HUDEP-2 (cell line): ENCODE results near the gene MTA2.
"Not testable (repeated sequence)": the region's sequence is repeated elsewhere in the genome, so short reads cannot be mapped to it uniquely, and the experiment has no call there.

Experiments
- DNase-seq, 76 experiments: peaks; one replicate each; lab custom pipeline; 2025; ENCODE audit not compliant: unreplicated experiment in 76 of 76; lab: John Stamatoyannopoulos, UW

Gene MTA2

DNA sequence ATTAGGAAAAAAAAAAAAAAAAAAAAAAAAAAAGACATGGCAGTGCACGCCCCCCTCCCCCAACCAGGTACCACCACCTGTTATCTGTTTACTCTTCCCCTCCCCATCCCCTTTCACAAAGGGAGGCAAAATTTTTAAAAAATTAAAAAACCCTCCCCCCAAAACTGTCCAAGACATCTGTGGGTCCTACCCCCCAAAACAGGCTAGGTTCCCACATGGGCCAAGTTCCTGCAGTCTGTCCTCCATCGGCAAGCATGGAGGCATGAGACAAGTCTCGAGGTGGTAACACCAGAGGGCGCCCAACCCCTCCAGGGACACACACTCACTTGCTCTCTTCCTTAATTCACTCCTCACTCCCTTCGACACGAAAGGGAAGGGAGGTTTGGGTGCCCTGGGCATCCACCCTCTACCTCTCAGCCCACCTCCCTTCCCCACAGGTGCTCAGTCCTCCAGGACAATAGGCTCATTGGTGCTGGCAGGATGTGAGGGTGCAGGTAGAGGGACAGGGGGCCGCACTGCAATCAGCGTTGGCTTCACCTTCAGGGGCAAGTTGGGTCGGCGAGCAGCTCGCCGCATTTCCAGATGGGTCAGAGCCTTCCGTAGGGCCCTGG, 8.1 kb downstream of the MTA2 start:
- peak in 70 of 76 experiments; percentile 23 to 87 (median 70) for DNase-seq

DNA sequence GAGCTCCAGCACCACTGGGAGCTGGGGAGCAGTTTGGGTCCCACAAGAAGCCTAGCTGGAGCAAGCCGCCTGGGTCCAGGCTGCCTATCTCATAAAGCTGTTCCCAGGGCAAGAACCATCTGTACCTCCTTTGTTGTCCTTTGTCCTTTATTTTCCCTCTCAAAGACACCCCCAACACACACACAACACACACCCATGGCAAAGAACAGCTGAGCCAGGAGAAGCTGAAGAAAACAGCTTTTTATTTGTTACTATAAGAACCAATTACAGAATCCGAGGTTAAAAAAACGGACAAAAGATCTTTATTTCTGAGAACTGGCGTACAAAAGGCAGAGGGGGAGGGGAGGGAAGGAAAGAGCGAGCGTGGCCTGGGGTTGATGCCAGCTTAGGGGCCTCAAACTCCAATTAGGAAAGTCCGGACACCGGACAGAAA, 8.7 kb downstream of the MTA2 start:
- no peak for DNase-seq

DNA sequence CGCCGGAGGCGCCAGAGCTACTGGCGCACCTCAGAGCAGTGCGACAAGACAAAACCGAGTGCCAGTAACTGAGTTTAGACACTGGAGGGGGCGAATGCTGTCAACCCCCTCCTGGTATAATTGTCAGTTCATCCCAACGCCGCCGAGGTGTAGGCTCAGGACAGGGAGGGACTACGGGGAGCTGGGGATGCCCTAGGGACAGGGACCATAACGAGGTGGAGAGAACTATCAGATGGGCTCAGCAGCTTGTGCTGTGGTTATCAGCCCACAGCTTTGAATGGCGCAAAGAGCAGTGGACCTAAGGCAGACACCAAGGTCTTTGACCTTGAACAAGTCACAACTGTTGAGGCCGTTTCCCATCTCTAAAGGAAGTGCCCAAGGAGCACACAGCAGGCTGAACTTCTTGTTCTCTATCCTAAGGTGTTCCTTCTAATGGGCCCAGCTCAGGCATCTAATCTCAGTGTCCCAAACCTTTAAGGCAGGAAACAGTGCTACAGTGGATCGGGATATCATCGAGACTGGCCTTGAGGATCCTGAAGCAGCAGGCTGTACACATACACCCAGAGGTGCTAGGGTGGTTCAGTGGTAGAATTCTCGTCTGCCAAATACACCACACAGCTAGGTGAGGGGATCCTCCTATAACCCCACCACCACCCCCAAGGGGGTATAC, 9.4 kb downstream of the MTA2 start:
- DNase-seq = peak in 39 of 76 experiments; percentile 14 to 70 (median 53)

DNA sequence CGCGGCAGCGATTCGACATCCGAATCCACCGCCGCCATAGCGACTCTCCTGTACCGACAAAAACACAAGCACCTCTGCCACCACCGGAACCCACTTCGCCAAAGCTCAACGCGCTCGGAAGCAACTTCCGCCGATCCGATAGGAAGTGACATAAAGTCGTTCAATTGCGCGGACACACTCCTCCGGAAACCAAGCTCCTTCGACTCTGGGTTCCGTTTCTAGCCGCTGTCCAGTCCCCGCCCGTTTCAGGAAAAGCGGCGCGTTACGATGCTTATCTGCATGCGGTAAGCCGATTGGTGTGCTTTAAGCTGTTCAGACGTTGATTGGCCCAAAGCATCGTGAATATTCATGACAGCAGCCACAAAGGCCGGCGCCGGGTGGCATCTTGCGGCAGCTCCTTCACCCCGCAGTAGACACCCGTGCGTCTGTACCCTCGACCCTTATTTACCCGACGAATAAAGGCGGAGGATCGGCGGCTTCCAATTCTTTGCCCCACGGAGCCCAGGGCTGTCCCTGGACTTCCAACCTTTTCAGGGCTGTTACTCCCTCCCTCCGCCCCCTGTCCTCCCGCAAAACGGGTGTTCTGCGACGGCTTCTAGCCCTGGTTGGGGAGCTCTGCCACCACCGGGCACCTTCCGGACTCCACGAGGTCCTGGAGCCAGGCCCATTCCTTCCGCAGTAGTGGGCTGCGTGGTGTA, 10.1 kb downstream of the MTA2 start, which contains the start of gene TUT1:
Gene TUT1, minus strand, starts transcription at position 76 of the 698 bp plus-strand sequence. Its CDS starts 38 bp downstream, at position 38.
- peak in 75 of 76 experiments; percentile 79 to 99 (median 96) for DNase-seq

DNA sequence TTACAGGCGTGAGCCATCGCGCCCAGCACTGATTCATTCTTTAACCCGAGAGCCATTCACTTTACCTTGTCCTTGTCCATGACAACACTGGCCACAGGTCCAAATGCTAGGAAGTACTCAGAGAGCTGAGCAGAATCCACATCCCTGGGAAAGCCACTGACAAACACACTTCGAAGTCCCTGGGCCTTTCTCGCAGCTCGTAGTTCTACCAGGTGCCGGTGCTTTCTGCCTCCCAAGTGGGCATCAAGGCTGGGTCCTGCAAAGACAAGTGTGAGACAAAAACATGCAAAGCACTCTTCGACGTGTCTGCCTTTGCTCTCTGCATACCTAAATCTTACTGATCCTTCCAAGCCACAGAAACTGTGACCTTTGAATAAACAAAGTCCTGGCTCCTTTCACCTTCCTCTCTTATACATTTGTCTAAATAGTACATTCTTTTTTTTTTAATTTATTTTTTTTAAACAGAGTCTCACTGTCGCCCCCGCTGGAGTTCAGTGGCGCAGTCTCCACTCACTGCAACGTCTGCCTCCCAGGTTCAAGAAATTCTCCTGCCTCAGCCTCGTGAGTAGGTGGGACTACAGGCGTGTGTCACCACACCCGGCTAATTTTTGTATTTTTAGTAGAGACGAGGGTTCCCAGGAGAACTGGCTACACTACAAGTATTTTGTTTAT, 12.6 kb downstream of the MTA2 start:
- peak in 19 of 76 experiments; percentile 1 to 48 (median 16) for DNase-seq

DNA sequence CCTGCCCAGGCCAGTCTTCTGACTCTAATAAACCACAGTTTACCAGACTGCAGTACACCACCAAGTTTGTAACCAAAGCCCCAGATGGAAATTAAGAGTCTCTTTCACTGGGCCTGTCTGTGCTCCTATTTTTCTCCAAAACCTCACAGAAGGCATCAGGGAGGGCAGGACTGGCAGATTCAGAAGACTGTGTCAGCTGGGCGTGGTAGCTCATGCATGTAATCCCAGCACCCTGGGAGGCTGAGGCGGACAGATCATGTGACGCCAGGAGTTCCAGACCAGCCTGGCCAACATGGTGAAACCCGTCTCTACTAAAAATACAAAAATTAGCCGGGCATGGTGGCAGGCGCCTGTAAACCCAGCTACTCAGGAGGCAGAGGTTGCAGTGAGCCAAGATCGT, 16.3 kb downstream of the MTA2 start:
- DNase-seq = not testable (repeated sequence)

DNA sequence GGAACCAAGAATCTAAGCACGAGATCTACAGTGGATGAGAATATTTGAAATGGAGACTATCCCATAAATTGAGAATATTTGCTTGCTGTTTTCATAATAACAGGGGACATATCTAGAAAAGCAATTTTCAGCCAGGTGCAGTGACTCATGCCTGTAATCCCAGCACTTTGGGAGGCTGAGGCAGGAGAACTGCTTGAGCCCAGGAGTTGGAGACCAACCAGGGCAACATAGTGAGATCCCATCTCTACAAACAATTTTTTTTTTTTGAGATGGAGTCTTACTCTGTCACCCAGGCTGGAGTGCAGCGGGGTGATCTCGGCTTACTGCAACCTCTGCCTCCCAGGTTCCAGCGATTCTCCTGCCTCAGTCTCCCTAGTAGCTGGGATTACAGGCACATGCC, 19.9 kb downstream of the MTA2 start:
- not testable (repeated sequence) for DNase-seq

DNA sequence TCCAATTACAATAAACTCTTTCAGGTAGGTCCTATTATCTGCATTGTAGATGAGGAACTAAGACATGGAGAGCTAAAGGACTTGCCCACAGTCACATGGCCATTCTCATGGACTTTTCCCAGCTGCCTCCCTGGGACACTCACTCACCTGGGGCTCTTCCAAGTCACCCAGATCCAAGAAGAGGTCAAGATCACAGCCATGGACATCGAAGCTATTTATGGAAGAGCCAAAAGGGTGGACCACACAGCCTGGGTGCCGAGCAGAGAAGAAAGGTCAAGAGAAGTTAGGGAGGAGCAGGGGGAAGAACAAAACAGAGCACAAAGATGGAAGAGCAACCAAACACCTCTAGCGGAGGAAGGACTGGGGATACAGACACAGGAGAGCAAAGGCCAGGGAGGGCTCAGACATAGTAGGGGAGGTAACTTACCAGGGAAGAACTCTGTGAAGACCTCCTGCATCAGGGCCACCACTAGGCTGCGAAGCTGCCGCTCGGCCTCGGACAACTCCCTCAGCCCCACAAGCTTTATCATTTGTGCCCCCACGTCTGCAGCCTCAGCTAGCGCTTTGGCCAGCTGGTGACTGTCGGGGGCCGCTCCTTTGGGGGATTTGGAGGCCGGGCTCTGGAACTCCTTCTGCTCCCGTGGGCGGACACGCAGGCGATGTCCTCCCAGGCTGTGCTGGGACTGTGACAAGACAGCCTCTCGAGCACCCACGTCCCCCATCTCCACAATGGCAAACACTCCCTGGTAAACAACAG, 20.5 kb downstream of the MTA2 start:
- no peak for DNase-seq

DNA sequence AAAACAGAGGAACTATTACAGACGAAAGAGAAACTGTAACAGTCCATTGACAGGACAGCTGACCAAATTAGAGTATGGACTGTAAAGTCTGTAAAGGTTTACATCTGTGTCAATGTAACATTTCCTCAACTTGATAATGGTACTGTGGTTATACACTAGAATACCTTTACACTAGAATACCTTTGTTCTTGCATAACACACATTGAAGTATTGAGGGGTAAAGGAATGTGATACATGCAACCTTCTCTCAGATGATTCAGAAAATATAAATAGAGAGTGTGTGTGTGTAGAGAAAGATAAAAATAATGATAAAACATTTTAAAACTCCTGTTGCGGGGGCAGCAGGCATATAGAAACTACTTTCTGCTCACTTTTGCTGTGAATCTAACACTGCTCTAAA, 22.4 kb downstream of the MTA2 start:
- DNase-seq = no peak

DNA sequence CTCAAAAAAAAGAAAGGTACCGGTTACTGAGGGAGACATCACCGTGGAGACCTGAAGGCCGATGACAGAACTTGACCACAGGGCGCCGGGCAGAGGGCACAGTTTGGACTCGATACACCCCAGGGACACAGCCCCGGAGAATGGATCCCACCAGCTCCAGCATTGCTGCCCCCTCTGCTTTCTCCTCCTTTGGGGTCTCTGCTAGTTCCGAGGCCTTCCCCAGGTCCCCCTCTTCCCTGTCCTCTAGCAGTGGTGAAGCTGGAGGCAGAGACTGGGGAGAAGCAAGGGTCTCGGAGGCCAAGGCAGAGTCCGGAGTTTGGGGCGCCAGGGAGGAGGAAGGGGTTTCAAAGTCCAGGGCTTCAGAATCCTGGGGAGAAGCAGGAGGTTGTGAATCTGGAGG, 23.1 kb downstream of the MTA2 start:
- no peak for DNase-seq

DNA sequence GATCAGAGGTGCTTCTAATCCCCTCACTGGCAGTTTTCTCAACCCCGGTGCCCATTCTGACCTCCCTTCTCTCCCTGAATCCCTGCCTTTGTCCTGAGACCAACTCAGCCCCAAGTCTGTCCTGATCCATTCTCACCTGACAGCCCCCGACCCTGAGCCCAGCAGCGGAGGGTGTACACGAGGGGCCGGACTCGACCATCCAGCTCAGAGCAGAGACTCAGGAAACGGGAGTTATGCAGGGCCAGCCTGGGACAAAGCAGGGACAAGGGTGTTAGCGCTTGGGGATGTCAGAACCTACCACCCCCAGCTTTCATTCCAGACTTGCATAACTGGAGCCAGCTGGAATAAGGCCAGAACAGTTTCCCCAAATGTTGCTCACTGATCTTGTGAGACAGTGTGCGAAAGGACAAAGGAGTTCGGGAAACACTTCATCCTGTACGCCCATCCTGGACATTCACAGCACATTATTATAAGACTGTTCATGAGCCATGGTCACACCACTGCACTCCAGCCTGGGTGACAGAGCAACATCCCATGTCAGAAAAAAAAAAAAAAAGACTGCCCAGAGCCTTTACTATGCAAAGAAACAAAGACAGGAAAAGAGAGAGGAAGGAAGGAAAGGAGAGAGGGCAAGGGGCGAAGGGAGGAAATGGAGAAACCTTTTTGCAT, 24.5 kb downstream of the MTA2 start:
- DNase-seq = no peak

DNA sequence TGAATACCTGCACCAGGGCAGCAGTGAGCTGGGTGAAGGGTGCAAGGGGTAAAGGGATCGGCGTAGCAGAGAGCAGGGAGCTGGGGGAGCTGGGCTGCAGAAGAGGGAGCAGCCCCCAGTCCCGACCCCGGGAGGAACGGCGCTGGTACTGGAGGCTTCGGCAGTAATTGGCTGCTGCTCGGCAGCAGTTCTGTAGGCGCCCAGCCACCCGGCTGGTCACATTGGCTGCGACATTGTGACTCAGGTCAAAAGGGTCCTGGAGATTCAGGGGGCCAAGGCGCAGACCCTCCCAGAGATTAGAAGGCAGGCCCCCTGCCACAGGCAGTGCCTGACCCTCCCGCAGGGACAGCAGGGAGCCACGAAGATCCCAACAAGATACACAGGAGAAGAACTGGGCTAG, 25.8 kb downstream of the MTA2 start:
- no peak for DNase-seq

DNA sequence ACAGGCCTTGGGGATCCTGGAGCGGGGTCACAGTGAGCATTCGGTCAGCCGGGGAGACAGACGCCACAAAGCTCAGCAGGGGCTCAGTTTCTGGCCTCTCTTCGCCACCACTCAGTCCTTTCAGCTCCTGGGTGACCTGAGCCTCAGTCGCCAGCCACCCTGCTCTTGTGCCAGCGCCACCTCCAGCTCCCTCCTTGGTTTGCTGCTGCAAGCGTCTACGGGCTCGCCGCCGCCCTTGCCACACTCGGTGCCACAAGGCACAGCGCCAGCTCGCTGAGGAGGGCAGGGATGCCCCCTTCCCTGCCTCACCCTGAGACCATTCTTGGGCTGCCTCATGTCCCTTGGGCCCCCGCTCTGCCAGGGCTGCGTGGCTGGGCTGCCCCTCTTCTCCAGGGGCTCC, 26.5 kb downstream of the MTA2 start:
- DNase-seq = no peak

DNA sequence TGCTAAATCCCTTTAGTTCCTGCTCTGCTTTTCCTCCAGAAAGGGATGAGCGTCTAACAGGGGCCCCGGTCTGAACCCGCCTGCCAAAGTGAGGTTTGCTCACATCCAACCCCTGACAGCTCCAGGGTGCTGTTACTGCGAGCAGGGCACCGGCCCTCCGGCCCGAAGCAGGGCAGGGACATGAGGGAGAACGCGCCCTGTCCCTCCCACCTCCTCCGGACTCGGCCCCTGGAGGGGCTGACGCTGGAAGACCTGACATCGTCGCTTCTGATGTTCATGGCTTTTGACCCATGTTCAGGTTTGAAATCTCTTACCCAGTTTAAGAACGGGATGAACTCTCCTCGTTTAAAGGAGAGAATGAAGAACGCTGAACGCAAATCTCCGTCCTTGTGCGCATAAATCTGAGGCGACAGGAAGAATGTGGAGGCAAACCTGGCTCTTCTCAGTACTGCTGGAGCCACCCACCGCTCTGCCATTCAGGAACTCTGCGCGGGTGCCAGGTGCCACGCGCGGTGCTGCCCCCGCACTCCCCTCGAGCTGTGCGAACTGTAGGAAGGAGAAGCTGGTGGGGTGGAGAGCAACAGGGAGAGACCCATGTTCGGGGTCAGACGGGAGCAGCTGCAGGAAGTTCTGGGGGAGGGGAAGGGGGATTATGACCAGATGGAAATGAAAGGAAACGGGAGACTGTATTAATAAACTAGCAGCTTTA, 27.1 kb downstream of the MTA2 start:
- DNase-seq = no peak

DNA sequence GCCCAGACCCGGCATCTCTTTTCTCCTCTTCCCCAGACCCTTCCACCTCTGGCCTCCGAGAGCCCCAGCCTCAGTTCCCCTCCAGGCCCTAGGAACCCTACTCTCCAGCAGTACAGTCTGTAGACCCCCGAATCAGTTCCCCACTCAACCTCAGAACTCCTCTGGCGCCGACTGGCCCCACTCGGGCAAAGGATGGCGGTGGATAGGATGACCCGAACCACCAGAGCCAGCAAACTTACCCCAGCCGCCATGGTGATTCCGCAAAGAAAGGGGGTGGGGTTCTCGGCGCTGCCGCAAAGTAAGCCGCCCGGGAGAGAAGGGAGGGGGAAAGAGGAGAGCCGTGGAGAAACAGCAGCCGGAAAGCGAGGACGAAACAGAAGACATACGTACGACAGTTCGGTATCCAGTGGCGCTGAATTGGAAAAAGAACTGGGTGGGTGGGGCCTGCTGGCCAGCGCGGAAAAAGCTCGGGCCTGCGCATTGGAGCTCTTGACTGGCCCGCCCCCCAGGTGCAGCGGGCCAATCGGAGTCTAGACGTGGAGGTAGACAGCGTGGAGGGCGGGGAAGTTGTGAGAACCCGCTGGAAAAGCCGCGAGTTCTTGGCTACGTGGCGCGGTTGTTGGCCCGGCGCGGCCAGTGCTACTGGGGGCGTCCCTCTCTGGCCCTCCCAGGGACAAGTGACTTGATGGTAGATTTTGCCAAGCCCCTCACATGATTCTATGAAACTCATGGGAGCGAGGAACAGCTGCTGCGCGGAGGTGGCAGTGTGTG, 27.9 kb downstream of the MTA2 start, which contains the start of gene EEF1G:
Gene EEF1G, minus strand, starts transcription at position 300 of the 771 bp plus-strand sequence. Its CDS starts 49 bp downstream, at position 251.
- peak in 75 of 76 experiments; percentile 82 to 99 (median 98) for DNase-seq

DNA sequence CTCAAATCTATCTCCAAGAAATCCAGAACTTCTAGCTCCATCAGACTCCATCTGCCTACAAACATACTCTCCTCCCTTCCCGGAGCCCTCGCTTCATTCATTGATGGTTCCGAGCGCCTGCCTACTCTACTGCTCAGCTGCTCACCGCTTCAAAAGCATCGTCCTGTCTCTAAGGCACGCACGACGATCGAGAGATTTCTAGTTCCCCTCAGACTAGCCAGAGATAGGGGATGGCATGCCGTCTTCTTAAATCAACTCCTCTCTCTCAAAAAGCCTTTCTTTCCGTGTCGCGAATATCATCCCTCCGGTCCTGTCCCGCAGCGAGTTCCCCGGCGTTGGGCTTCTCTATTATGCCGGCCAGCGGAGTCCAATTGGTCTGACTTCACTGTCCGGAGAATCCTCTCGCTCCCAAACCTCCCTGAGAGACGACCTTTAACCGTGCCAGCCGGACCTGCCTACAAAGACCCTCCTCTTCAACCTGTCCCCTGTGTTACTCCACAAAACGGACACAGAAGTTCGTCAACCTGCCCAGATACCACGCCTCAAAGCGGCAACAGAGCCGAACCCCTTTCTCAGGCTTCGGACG, 28.6 kb downstream of the MTA2 start:
- peak in 11 of 76 experiments; percentile 8 to 63 (median 19) for DNase-seq

DNA sequence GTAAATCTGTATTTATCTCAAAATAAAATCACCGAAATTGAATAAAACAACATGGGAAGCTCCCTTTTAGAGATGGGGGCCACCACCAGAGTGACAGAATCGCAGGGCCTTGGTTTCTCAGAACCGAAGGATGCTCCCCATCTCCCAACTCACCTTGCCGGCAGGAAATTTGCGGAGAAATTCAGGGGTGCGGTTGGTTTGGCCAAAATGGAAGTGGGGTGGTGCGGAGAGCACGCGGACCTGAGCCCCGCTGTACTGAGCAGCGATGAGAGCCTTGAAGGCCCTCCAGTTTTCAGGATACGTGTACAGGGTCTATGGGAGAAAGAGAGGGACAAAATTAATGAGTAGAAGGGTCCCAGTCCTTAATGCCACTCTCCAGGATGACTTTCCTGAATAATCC, 29.2 kb downstream of the MTA2 start:
- no peak for DNase-seq

DNA sequence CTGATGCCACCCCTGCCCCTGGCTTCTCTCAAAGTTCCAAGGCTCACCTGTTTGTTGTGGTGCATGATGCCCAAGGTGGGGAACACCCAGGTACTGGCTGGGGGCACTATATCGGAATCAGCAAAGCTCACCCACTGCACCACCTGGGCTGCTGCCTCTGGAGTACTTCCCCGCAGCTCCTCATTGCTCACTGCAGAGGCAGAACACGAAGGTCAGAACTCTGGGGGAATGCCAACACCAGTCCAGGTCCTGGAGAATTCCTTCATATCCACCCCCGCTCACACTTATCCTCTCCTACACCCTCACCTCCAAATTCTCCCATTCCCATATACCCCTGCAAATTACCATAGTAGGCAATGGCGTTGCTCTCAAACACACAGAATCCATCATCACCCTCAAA, 30.2 kb downstream of the MTA2 start:
- not testable (repeated sequence) for DNase-seq
